Measurements from ENCODE around the gene UTS2B.
"Not testable (repeated sequence)": the region's sequence is repeated elsewhere in the genome, so short reads cannot be mapped to it uniquely, and the experiment has no call there.

The UTS2B gene

GRCh38 chr3:191280111-191280510 lies 50.2 kb downstream of the UTS2B start:
- DNase-seq (ENCODE audit: low read depth): no peak

DNA sequence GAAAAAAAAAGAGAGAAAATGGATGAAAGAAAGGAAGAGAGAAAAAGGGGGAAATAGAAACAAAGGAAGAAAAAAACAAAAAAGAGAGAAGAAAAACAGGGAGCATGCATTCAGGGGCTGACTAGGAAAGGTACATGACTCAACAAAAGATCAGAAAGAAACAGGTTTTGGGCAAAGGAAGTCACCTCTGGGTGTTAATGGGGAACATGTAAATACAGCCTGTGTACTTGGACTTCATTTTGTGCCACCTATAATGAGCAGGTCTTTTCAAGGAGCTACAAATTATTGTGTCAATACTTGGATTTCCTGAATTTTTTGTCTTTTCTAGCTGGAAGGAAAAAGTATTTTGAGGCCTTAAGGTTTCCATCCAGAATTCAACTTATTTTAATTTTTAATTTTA lies 54.6 kb downstream of the UTS2B start:
- no peak for DNase-seq (ENCODE audit: low read depth)

- not testable (repeated sequence) for DNase-seq (ENCODE audit: low read depth)
Measured at GRCh38 chr3:191275244-191275643, 55.1 kb downstream of the UTS2B start.

DNA sequence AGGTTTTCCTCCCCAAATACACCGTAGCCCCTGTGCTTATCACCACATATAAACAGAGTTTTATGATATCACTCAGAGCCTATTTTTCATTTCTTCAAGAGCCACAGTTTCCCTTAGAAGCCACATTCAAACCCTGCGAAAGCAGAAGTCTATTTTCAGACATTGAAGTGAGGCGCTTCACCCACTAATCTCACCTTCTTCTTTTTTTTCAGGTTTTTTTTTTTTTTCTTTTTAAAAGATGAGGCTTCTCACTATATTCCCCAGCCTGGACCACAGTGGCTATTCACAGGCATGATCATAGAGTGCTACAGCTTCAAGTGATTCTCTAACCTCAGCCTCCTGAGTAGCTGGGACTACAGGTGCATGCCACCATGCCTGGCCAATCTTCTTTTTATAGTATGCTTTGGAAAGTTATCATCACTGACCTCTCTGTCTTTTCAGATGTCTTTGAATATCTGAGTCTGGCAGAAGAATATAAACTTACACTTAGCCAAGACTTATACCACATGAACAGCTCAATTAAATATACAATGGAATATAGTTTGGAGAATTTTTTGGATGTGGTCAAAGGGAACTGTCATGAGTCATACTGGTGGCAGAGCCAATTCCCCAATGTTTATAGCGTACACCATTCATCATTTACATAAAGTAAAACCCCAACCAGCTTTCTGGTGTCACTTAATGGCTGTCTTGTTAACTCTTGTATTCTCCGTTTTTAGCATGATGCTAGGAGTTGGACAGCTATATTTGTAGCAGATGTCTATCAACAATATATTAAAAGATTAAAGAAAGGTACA lies 60.8 kb downstream of the UTS2B start:
- DNase-seq (ENCODE audit: low read depth): no peak

- DNase-seq (ENCODE audit: low read depth): no peak
Measured at GRCh38 chr3:191268737-191269136, 61.6 kb downstream of the UTS2B start.

DNA sequence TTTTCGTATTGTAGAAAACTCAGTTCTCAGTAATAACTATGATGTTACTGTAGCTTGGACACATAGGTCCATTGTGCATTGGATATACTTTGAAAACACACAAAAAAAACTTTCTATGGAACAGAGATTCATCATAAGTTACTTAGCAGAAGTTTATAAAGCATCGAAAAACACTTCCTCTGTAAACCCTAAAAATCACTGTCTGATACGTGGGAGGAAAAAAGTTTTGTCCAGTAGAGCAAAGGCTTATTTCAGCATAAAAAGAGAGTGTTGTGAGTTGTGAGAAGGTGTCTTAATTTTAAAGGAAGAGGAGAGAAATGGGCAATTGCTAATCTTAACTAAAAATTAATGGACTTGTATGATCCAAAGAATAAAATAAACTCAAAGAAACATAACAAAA lies 66.5 kb downstream of the UTS2B start:
- DNase-seq (ENCODE audit: low read depth): no peak

DNA sequence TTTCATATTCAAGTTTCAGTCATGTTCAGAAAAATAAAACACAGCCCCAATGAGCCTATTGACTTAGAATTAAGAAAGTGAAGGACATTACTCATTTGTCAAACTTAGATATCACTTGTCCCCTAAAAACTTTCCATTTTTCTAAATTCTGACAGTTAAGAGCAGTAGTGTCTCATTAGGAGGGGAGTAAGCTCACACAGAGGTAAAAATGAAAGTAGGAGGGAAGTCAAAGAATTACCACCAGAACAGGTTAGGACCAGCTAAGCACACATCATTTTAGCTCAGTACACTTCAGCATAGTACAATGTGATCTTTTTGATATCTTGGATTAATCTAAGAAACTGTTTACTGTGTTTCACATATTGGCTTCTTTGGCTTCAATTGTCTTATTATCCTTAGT lies 67.0 kb downstream of the UTS2B start:
- no peak for DNase-seq (ENCODE audit: low read depth)

DNA sequence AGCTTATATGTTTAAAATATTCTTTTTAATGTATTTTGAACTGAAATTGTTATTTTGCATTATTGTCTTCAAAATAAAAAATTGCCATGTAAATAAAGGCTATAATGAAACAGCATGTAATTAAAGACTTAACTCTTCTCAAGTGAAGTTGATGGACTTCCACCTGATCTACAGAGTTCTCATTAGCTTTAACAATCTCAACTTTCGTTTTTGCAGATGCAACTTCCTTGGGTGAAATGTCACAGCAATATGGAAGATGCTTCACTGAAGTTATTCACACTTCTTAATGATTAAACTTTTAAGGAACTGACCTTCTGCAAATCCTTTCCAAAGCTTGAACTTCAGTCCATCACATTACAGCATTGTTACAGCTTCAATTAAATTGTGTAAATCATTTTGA lies 67.7 kb downstream of the UTS2B start:
- DNase-seq (ENCODE audit: low read depth): no peak

GRCh38 chr3:191261304-191261638 lies 69.1 kb downstream of the UTS2B start:
- no peak for DNase-seq (ENCODE audit: low read depth)

- DNase-seq (ENCODE audit: low read depth): no peak
Measured at GRCh38 chr3:191260431-191261303, 69.7 kb downstream of the UTS2B start.

- DNase-seq (ENCODE audit: low read depth): no peak
Measured at GRCh38 chr3:191259486-191259885, 70.8 kb downstream of the UTS2B start.

DNA sequence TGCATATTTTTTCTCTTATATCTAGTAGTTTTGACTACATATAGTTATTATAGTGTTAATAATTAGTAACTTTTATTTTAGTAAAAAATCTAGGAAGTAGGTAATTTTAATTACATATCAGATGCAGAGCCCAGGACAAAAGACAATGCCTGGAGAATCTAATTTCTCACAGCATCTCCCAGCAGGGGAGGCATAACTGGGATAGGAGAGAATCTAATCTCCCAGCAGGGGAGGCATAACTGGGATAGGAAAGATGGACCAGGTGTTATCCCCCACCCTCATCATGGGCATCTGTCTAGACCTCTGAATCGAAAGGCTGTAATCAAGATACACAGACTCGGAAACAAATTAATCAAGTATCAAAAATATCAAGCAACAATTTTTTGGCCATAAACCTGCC lies 73.0 kb downstream of the UTS2B start:
- no peak for DNase-seq (ENCODE audit: low read depth)

DNA sequence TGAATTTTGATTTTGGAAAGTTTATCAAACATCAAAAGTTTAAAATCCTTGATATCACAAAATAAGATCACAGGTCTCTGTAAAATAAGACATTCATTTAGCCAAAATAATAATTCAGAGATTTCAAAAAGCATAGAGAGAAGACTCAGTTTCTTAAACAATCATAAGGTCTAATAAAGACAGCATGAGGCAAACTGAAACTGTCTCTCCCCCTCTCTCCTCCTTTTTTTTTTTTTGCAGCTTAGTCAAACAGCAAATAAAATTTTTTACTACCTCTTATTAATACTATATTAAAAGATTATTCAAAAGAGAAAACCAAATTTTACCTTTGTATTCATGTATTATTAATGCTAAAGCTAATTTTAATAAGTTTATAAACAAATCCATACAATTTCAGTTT lies 73.9 kb downstream of the UTS2B start:
- no peak for DNase-seq (ENCODE audit: low read depth)

DNA sequence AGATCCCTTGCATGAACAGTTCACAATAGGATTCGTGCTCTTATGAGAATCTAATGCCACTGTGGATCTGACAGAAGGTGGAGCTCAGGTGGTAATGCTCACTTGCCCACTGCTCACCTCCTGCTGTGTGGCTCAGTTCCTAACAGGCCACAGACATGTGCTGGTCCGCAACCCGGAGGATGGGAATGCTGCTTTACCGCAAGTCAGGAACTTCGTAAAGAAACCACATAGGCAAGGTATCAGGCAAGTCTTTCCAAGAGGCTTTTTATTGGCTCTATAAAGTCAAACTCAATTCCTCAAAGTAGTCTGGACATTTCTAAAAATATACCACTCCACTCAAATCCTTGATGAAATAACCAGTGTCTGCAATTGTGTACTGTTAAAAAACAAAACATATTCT lies 75.2 kb downstream of the UTS2B start:
- DNase-seq (ENCODE audit: low read depth): no peak

DNA sequence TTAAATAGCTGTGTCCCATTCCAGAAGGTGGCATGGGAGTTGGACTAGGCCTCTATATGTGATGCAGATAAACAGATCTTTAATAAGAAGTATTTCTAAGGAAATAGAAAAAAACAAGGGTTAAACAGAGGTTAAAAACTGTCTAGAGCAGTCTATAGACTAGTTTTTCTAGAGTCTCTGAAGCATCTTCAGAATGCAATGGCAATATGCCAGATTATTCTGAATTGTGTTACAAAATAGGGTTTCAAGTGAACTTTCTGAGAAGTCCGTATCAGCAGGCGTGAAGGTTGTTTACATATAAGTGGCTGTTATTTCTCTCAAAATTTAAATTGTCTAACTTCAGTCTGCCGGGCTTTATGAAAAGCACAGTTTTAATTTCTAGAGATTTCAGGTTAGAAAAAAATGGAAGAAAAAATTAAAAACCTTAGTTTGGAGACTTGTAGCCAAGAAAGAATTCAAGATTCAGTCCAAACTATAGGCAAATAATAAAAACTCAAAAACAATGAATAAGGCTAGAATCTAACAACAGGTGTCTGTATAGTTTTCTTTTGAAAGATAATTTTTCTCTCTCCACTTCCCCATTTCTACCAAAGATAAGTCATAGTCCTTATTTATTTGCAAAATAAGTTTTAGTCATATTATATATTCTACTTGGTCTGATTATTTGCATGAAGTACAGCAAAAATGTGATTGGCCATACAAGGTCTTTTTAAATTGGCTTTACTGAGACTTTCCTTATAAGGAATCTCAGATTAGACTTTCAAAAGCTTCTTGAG lies 76.0 kb downstream of the UTS2B start:
- DNase-seq (ENCODE audit: low read depth): no peak

DNA sequence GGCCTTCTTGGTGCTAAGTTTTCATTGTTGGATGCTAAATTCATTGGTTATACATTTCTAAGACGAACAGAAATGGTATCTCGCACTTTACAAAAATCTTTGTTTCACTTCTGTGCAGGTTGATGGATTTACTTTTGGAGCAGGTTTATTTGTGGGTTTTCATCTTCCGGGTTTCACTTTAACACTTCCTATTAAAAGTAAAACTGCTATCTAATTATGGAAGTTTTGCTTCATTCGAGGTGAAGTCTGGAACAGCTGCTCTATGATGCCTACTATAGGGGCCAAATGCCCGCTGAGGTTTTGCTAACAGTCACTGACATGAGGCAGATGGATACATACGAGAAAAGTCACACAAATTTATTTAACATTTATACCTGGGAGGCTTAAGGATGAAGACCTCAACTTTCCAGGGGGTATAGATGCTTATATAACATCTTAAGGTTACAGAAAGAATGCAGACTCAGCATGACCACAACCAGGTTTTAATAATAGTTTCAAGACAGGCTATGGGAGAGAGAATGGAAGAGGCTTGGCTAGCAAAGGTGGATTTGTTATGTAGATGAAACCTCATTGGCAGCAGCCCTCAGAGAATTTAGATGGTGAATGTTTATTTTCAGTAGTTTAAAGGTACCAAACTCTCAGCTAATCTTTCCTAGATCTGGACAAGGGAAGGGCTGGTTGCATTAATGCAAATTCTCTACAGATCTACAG lies 77.1 kb downstream of the UTS2B start:
- DNase-seq (ENCODE audit: low read depth): no peak

DNA sequence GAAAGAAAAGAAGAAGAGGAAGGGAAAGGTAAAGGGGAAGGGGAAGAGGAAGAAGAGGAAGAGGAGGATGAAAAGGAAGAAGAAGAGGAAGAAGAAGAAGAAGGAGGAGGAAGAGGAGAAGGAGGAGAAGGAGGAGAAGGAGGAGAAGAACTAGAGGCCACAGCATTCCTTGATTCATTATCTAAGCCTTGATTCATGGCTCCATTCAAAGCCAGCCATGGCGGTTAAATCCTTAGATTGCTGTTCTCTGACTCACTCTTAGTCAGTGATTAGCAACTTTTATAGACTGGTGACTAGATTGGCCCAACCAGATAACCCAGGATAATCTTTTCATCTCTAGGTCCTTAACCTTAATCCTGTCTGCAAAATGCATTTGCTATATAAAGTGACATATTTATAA lies 83.7 kb downstream of the UTS2B start:
- peak; percentile 78 for DNase-seq (ENCODE audit: low read depth)

- DNase-seq (ENCODE audit: low read depth): not testable (repeated sequence)
Measured at GRCh38 chr3:191246034-191246433, 84.3 kb downstream of the UTS2B start.

GRCh38 chr3:191244242-191244867 lies 86.0 kb downstream of the UTS2B start:
- no peak for DNase-seq (ENCODE audit: low read depth)

- no peak for DNase-seq (ENCODE audit: low read depth)
Measured at GRCh38 chr3:191240486-191240885, 89.8 kb downstream of the UTS2B start.

DNA sequence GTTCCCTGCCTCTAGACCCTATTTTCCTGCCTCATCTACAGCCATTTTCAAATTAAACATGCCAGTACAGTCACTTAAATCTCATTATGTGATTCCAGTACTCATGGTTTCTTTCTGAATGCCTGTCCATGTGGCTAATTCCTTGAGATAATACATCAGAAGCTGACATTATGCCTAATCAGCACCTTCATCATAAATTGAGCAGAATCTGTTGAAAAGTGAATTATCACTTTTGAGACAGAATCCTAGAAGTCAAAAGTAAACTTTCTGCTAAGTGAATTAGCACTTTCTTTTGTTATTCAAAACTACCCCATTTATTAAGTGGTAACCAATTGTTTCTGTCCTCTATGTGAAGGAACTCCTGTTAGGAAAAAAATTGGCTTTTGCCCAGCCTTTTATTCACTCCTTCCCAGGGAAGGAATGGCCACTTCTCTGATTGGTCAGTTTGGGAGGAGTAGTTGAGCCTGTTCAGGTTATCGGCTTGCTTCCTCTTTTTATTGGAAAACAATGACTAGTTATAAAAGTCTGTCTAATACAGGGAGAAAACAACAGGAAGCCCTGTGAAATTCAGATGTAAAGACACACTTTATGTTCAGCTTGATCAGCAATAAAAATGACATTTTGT lies 90.8 kb downstream of the UTS2B start:
- no peak for DNase-seq (ENCODE audit: low read depth)

All from HS-27A (cell line).